Stimulated activated CD8-positive, alpha-beta memory T cell treated with anti-CD3 and anti-CD28 coated beads, Interleukin-4, amount 100 ng/mL, for 4 hours (primary cell): ENCODE data around the gene SLC37A4.
"Not testable (repeated sequence)": the region's sequence is repeated elsewhere in the genome, so short reads cannot be mapped to it uniquely, and the experiment has no call there.

ENCODE experiments used
- DNase-seq, 2 donors: peaks; one replicate each; pipeline ENCODE4 v3.0.0-alpha.2; 2020; ENCODE audit warnings: low read depth in 2 of 2, low spot score in 1 of 2

Gene SLC37A4

GRCh38 chr11:119042927-119043326, 12.2 kb upstream of the SLC37A4 start:
- DNase-seq: no peak

- DNase-seq: no peak
These were observed 11.3 kb upstream of the SLC37A4 start for GRCh38 chr11:119041821-119042514.

- not testable (repeated sequence) for DNase-seq
These were observed 8.8 kb upstream of the SLC37A4 start for GRCh38 chr11:119039471-119039870.

GRCh38 chr11:119038884-119039283, 8.2 kb upstream of the SLC37A4 start:
- no peak for DNase-seq

- DNase-seq: no peak
These were observed 4.1 kb upstream of the SLC37A4 start for GRCh38 chr11:119034813-119035212.

GRCh38 chr11:119033421-119033820, 2.7 kb upstream of the SLC37A4 start:
- not testable (repeated sequence) for DNase-seq

- DNase-seq: no peak
These were observed 1.2 kb upstream of the SLC37A4 start for GRCh38 chr11:119031912-119032280.

- no peak for DNase-seq
These were observed 698 bp downstream of the SLC37A4 start for GRCh38 chr11:119030029-119030328.

- DNase-seq: no peak
These were observed 1.2 kb downstream of the SLC37A4 start for GRCh38 chr11:119029340-119030028.

GRCh38 chr11:119029069-119029339, 1.7 kb downstream of the SLC37A4 start:
- DNase-seq: no peak

GRCh38 chr11:119028346-119029068, 2.2 kb downstream of the SLC37A4 start:
- no peak for DNase-seq

- no peak for DNase-seq
These were observed 2.9 kb downstream of the SLC37A4 start for GRCh38 chr11:119027561-119028345.

GRCh38 chr11:119026970-119027369, 3.7 kb downstream of the SLC37A4 start:
- DNase-seq: no peak

- no peak for DNase-seq
These were observed 4.5 kb downstream of the SLC37A4 start for GRCh38 chr11:119025978-119026766.

GRCh38 chr11:119025541-119025940, 5.1 kb downstream of the SLC37A4 start:
- no peak for DNase-seq

- no peak for DNase-seq
These were observed 5.6 kb downstream of the SLC37A4 start for GRCh38 chr11:119025099-119025473.

GRCh38 chr11:119024430-119025098, 6.1 kb downstream of the SLC37A4 start:
- no peak for DNase-seq

GRCh38 chr11:119023741-119024140, 6.9 kb downstream of the SLC37A4 start:
- DNase-seq: no peak

- DNase-seq: no peak
These were observed 9.0 kb downstream of the SLC37A4 start for GRCh38 chr11:119021631-119022030.

- no peak for DNase-seq
These were observed 10.7 kb downstream of the SLC37A4 start for GRCh38 chr11:119019996-119020395.
